Liver (tissue), 9 donors: ENCODE data around the gene FTO. TPM values are rescaled to one million over a fixed set of nuclear protein-coding genes. Genes with fewer than 3 reads are reported as not detected.

Experiments
- DNase-seq: peaks from one replicate; pipeline ENCODE4 v3.0.0-alpha.2; 2017; ENCODE audit warnings: low spot score
- H3K27ac ChIP-seq, 2 donors: one replicate each; pipeline ENCODE4 v1.7.0; 2013; ENCODE audit warnings: inconsistent platforms in 2 of 2, low read length in 2 of 2, control low read depth in 1 of 2, low read depth in 1 of 2, mild to moderate bottlenecking in 1 of 2
- H3K27me3 ChIP-seq, 4 donors: one replicate each; pipeline versions ENCODE4 v1.6.1 to v1.7.0; 2013; ENCODE audit warnings: low read length in 3 of 4, inconsistent platforms in 1 of 4, mild to moderate bottlenecking in 1 of 4, moderate library complexity in 1 of 4; ENCODE audit not compliant: control insufficient read depth in 4 of 4, insufficient read depth in 4 of 4
- H3K36me3 ChIP-seq, 4 donors: one replicate each; pipeline versions ENCODE4 v1.6.1 to v1.7.0; 2013; ENCODE audit warnings: low read length in 3 of 4, mild to moderate bottlenecking in 3 of 4, low read depth in 1 of 4, moderate library complexity in 1 of 4; ENCODE audit not compliant: control insufficient read depth in 4 of 4, insufficient read depth in 3 of 4
- H3K4me1 ChIP-seq, 4 donors: one replicate each; pipeline versions ENCODE4 v1.6.1 to v1.7.0; 2013; ENCODE audit warnings: low read length in 3 of 4, mild to moderate bottlenecking in 3 of 4, moderate library complexity in 1 of 4; ENCODE audit not compliant: control insufficient read depth in 4 of 4, insufficient read depth in 4 of 4
- H3K4me3 ChIP-seq, 3 donors: one replicate each; pipeline versions ENCODE4 v1.6.1 to v1.7.0; 2013; ENCODE audit warnings: low read length in 3 of 3, control low read depth in 1 of 3, low read depth in 1 of 3, mild to moderate bottlenecking in 1 of 3
- H3K9ac ChIP-seq, 2 donors: one replicate each; pipeline ENCODE4 v1.7.0; 2013; ENCODE audit warnings: low read length in 2 of 2, mild to moderate bottlenecking in 2 of 2, moderate library complexity in 2 of 2, control low read depth in 1 of 2, low read depth in 1 of 2
- H3K9me3 ChIP-seq, 4 donors: one replicate each; pipeline versions ENCODE4 v1.6.1 to v1.7.0; 2013; ENCODE audit warnings: low read length in 3 of 4; ENCODE audit not compliant: control insufficient read depth in 4 of 4
- ATF3 ChIP-seq: IDR thresholded peaks from 2 replicates; pipeline ENCODE4 v1.6.1; 2016; ENCODE audit warnings: antibody characterized with exemption
- CTCF ChIP-seq: fragments of 150-350 bp; IDR thresholded peaks from 2 replicates; pipeline ENCODE4 v1.5.1; 2017; ENCODE audit warnings: improper control_type of control experiment, low read depth, low read length; ENCODE audit not compliant: missing input control
- EGR1 ChIP-seq, 2 donors: IDR thresholded peaks; 2 replicates each; pipeline ENCODE4 v1.6.1; 2016 to 2018; ENCODE audit warnings: antibody characterized with exemption in 2 of 2, low read depth in 2 of 2
- FOXA1 ChIP-seq: IDR thresholded peaks from 2 replicates; pipeline ENCODE4 v1.6.1; 2016; ENCODE audit warnings: antibody characterized with exemption
- FOXA2 ChIP-seq: IDR thresholded peaks from 2 replicates; pipeline ENCODE4 v1.6.1; 2016; ENCODE audit warnings: antibody characterized with exemption
- GABPA ChIP-seq, 2 donors: IDR thresholded peaks in 1 of 2; conservative IDR thresholded peaks in 1 of 2; 2 replicates each; pipeline ENCODE4 v1.6.1; 2016; ENCODE audit warnings: antibody characterized with exemption in 2 of 2, mild to moderate bottlenecking in 1 of 2, moderate library complexity in 1 of 2
- HNF4A ChIP-seq, 2 donors: conservative IDR thresholded peaks; 2 replicates each; pipeline ENCODE4 v1.6.1; 2016; ENCODE audit warnings: antibody characterized with exemption in 2 of 2, mild to moderate bottlenecking in 2 of 2
- HNF4G ChIP-seq: IDR thresholded peaks from 2 replicates; pipeline ENCODE4 v1.6.1; 2016; ENCODE audit warnings: antibody characterized with exemption
- JUND ChIP-seq, 2 donors: IDR thresholded peaks; 2 replicates each; pipeline ENCODE4 v1.6.1; 2016; ENCODE audit warnings: antibody characterized with exemption in 2 of 2
- MAX ChIP-seq: IDR thresholded peaks from 2 replicates; pipeline ENCODE4 v1.6.1; 2016; ENCODE audit warnings: antibody characterized with exemption
- NR2F2 ChIP-seq: IDR thresholded peaks from 2 replicates; pipeline ENCODE4 v1.6.1; 2016; ENCODE audit warnings: antibody characterized with exemption
- RAD21 ChIP-seq, 2 donors: IDR thresholded peaks; 2 replicates each; pipeline ENCODE4 v1.6.1; 2016; ENCODE audit warnings: antibody characterized with exemption in 2 of 2, mild to moderate bottlenecking in 2 of 2
- REST ChIP-seq: IDR thresholded peaks from 2 replicates; pipeline ENCODE4 v1.6.1; 2016; ENCODE audit warnings: antibody characterized with exemption, mild to moderate bottlenecking
- RXRA ChIP-seq, 2 donors: IDR thresholded peaks; 2 replicates each; pipeline ENCODE4 v1.6.1; 2017 to 2018; ENCODE audit warnings: antibody characterized with exemption in 2 of 2, mild to moderate bottlenecking in 1 of 2
- TAF1 ChIP-seq: conservative IDR thresholded peaks from 2 replicates; pipeline ENCODE4 v1.6.1; 2016; ENCODE audit warnings: antibody characterized with exemption, mild to moderate bottlenecking
- YY1 ChIP-seq: IDR thresholded peaks from 2 replicates; pipeline ENCODE4 v1.6.1; 2016; ENCODE audit warnings: antibody characterized with exemption, mild to moderate bottlenecking
- WGBS: extraction: QIAGEN DNeasy Blood & Tissue Kit; methylation state at CpG from one replicate; pipeline ENCODE4 v1.1.7; 2013; 5-methylcytosine and 5-hydroxymethylcytosine counted together
- polyA plus RNA-seq, 2 donors: library from polyadenylated mRNA; stranded (reverse) in 1 of 2; unstranded in 1 of 2; fragments of 200-250 nt in 1 of 2; fragments of >200 nt in 1 of 2; fragmentation: Nextera tagmentation in 1 of 2; extraction: Ambion mirVana in 1 of 2; gene quantifications; one replicate each; pipeline versions ENCODE4 v1.2.1 to v1.2.3, GENCODE V29; 2013 to 2015
- total RNA-seq, 2 donors: library from RNA; depleted of rRNA; stranded (reverse); fragments of >200 nt; gene quantifications; one replicate each; pipeline ENCODE4 v1.2.3, GENCODE V29; 2014
- donor health status: healthy.
- donor health status: healthy.
- donor health status: healthy.
- donor health status: healthy.
- donor health status: healthy.

The FTO gene
- total and polyA plus RNA-seq, 4 donors: 12.0 to 54.2 (median 24.6) TPM

GRCh38 chr16:53803451-53803850, 99.5 kb downstream of the FTO start:
- H3K27me3 ChIP-seq: no peaks in the 10 kb centered on the region
- H3K27ac ChIP-seq: no peak overlapping the region
- no peak overlapping the region for H3K4me3 ChIP-seq
- H3K36me3 ChIP-seq: no peaks in the 10 kb centered on the region
- no peak for DNase-seq
- no peaks in the 10 kb centered on the region for H3K4me1 ChIP-seq
- TF ChIP-seq REST (no peak), ATF3 (no peak), YY1 (no peak), RXRA (IDR thresholded peaks at IDR 0.05) (no peak), JUND (IDR thresholded peaks at IDR 0.05) (no peak), RAD21 (IDR thresholded peaks at IDR 0.05) (no peak), FOXA2 (no peak), HNF4A (conservative IDR thresholded peaks at IDR 0.05) (no peak), CTCF (no peak), FOXA1 (no peak), TAF1 (no peak), GABPA (IDR thresholded peaks at IDR 0.05 in 1 of 2, conservative IDR thresholded peaks at IDR 0.05 in 1 of 2) (no peak), HNF4G (no peak), NR2F2 (no peak), MAX (no peak)
- H3K9me3 ChIP-seq: no peaks in the 10 kb centered on the region
- H3K9ac ChIP-seq: no peak overlapping the region

- WGBS: 89% methylated on average over 2 of the region's 2 CpGs
Measured at GRCh38 chr16:53803998-53804397, 100.0 kb downstream of the FTO start.

More at GRCh38 chr16:53803998-53804397, 100.0 kb downstream of the FTO start:
- Histone ChIP-seq H3K36me3 (no peaks in the 10 kb centered on the region), H3K9ac (no peak overlapping the region), H3K27me3 (no peaks in the 10 kb centered on the region), H3K9me3 (no peaks in the 10 kb centered on the region), H3K4me3 (no peak overlapping the region), H3K4me1 (no peaks in the 10 kb centered on the region), H3K27ac (no peak overlapping the region)
- no peak for DNase-seq
- TF ChIP-seq MAX (no peak), EGR1 (IDR thresholded peaks at IDR 0.05; ENCODE audit: low read depth in 2 of 2) (no peak)
